Measurements from ENCODE around the gene NUBPL.
"Not testable (repeated sequence)": the region's sequence is repeated elsewhere in the genome, so short reads cannot be mapped to it uniquely, and the experiment has no call there.

Gene NUBPL

DNA sequence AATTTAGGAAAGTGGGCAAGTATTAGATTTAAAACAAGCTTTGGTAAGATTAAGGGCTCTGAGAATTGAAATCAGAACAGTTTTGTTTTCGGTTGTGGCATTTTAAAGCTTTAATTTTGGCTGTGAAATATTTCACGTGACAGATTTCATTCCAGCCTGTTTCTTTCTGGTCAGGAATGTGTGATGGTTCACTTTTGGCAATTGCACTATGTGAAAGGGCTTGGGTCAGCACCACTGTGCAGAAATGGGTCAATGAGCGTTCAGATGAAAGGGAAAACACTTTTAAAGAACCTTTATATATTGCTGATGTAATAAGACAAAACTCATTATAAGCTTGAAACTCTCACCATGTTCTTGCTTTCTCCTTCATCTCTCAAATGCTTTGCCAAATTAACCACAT, 17.1 kb downstream of the NUBPL start:
- no peak for DNase-seq (ENCODE audit: low read depth, low spot score)

DNA sequence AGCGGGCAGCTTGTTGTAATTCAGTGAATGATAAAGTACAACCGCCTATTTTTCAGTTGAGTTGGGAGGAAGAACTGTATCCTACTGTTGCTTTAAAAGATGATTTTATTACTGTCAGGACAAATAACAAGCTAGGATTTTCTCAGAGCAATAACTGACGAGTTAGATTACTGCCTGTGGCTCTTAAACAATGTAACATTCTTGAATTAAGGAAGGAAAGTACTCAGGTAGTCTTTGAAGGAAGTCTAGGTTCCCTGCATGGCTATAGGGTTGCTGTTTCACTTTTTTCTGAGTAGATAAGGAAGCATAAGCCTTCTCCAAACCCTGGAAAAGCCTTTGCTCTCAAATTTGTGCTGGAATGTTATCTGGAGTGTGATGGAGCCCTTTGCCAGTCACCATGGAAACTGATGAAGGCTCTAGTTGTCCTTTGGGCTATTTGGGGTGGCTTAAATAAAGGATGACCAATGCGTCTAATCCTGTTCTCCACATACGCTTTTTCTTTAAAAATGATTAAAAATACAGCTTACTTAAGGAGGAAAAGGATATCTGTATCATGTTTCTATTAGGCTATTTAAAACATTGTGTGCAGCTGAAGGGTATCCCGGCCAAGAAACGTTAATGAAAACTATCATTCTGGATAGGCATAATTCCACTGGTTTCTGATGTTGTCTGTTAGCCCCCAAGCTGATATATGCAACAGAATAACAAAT, 17.7 kb downstream of the NUBPL start:
- DNase-seq (ENCODE audit: low read depth, low spot score) = no peak

DNA sequence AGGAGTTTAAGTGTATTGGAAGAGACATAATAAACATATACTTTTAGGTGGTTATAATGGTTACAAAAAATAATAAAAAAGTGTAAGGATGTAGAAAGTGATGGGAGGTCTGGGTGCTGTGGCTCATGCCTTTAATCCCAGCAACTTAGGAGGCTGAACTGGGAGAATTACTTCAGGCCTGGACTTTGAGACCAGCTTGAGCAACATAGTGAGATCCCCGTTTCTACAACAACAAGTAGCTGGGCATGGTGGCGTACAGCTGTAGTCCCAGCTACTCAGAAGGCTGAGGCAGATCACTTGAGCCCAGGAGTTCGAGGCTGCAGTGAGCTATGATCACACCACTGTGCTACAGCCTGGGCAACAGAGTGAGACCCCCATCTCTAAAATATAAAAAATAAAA, 19.0 kb downstream of the NUBPL start:
- DNase-seq (ENCODE audit: low read depth, low spot score) = no peak

DNA sequence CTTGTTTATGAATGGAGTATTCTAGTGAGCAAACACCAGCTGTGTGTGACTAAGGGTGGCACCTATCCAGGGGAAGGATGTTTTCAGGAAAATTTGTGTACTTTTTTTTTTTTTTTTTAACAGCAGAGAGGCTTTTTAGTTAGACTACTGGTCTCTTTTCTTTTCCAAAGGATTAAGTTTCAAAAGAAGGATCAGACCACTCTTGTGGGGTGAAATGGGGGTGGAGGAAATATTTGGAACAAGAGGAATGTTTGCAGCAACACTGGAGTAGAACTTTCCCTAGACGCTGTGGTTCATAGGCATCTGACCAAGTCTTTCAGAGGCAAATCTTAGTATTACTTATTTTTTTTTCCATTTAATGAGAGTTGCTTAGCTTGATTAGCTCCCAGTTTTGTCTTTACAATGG, 21.1 kb downstream of the NUBPL start:
- DNase-seq (ENCODE audit: low read depth, low spot score) = no peak

DNA sequence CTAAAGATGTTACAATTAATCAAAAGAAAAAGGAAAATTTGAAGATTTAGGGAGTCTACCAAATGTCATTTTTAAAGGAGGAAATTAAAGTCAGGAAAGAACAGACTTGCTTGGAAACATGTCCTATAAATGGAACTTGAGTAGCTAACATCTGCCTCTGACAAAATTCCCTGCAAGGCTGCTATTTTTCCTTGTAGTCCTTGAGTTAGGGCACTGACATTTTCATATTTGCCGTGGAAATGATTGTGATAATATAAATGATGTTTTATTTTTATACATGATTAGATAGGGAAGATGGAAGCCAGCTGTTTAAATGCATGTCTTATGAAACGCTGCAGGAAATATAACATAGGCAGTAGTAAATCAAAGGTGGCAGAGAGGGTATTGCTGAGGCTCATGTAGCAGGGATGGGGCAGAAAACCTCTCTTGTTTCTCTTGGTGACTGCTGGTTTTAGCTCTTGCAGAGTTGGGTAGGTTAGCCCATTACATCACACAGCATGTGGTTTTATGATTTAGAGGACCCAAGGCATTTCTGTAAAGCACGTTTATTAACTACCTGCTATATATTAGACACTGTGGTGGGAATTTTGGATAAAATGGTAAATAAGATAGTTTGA, 21.7 kb downstream of the NUBPL start:
- no peak for DNase-seq (ENCODE audit: low read depth, low spot score)

DNA sequence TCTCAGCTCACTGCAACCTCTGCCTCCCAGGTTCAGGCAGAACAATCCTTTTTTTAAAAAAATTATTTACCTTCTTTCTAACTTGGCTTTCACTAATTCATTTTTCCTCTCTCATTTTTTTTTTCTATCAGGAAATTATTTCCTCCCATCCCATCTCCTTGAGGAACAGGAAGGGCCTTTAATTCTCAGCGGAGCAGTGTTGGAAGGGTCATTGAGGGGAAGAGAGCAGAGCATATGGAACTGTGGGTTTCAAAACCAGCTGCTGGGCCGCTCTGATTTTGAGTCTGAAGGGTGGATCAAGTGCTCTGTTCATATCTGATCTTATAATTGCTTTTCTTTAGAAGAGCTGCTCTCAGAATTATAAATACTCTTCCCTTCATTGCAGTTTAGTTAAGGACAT, 29.0 kb downstream of the NUBPL start:
- DNase-seq (ENCODE audit: low read depth, low spot score) = no peak

DNA sequence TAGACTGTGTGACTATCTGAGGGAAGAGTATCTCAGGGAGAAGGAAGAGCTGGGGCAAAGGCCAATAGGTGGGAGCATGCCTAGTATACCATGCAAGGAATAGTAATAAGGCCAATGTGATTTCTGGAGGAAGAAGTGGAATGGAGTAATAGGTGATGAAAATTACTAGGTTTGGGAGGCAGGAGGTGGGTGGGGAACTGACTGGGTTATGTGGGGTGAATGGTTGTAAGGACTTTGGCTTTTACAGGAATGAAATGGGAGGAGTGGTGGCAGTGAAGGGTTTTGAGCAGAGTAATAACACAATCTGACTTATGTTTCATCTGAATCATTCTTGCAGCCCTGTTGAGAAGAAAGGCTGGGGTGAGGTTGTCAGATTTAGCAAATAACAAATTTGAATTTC, 30.9 kb downstream of the NUBPL start:
- DNase-seq (ENCODE audit: low read depth, low spot score) = no peak

DNA sequence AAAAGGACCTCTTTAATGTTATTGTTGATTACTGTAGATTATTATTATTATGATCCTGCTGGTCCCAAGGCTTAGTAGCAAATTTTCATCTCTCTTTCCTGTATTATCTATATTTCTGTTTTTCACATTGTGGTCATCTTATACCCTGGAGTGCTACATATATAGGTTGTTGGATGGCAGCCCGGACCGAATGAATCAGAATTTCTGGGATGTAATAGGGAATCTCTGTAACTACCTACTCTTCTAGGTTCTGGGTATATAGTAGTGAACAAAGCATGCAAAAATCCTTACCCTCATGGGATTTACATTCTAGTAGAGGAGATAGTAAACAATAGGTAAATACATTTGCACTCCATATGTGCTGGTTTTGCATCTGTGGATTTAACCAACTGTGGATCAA, 31.4 kb downstream of the NUBPL start:
- no peak for DNase-seq (ENCODE audit: low read depth, low spot score)

DNA sequence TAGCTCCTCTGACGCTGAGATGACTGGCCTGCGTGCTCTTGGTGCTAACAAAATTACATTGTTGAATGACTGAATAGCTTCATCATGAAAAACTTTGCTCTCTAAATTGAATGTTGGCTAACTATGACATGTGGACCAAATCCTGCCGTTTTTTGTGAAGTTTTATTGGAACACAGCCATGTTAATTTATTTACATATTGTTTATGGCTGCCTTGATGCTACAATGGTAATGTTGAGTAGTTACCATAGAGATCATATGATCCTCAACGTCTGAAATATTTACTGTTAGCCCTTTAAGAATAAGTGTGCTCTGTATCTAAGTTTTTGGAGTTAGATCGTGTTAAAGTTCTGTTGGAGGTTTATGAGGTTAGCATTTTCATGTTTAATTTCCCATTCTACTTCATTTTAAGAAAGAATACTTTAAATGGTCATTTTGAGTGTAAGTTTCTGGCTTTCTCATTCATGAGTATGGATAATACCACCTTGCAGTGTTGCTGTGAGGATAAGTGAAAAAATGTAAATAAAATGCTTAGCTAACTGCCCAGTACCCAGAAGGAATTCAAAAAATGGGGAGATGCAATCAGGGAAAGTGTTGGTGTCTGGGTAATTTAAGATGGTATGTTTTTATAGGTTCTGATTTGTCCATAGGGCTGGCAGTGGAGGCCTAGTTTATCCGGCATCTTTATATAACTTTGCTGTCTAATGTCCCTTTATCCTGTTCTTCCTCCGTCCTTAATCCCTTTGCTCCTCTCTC, 35.3 kb downstream of the NUBPL start:
- no peak for DNase-seq (ENCODE audit: low read depth, low spot score)

DNA sequence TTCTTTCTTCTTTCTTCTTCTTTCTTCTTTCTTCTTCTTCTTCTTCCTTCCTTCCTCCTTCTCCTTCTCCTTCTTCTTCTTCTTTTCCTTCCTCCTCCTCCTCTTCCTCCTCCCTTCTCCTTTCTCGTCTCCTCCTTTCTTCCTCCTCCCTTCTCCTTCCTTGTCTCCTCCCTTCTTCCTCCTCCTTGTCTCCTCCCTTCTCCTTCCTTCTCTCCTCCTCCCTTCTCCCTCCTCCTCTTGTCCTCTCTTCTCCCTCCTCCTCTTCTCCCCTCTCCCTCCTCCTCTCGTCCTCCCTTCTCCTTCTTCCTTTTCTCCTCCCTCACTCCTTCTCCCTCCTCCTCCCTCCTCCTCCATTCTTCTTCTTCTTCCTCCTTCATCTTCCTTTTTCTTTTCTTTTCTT, 44.5 kb downstream of the NUBPL start:
- no peak for DNase-seq (ENCODE audit: low read depth, low spot score)

DNA sequence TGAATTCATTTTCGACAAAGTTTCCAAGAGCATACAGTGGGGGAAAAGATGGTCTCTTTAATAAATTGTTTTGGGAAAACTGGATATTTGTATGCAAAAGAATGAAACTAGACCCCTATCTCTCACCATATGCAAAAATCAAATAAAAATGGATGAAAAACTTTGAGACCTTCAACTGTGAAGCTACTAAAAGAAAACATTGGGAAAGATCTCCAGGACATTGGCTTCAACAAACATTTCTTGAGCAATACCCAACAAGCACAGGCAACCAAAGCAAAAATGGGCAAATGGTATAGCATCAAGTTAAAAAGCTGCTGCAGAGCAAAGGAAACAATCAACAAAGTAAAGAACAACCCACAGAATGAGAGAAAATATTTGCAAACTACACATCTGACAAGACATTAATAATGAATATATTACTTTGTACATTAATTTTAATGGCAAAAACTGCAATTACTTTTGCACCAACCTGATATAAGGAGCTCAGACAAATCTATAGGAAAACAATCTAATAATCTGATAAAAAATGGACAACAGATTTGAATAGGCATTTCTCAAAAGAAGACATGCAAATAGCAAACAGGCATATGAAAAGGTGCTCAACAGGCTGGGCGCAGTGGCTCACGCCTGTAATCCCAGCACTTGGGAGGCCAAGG, 50.7 kb downstream of the NUBPL start:
- no peak for DNase-seq (ENCODE audit: low read depth, low spot score)

DNA sequence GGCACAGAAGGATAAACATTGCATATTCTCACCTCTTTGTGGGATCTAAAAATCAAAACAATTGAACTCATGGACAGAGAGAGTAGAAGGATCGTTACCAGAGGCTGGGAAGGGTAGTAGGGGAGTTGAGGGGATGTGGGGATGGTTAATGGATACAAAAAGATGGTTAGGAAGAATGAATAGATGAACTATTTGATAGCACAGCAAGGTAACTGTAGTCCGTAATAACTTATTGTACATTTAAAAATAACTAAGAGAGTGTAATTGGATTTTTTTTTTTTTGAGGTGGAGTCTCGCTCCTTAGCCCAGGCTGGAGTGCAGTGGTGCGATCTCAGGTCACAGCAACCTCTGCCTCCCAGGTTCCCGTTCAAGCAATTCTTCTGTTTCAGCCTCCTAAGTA, 52.0 kb downstream of the NUBPL start:
- DNase-seq (ENCODE audit: low read depth, low spot score) = no peak

DNA sequence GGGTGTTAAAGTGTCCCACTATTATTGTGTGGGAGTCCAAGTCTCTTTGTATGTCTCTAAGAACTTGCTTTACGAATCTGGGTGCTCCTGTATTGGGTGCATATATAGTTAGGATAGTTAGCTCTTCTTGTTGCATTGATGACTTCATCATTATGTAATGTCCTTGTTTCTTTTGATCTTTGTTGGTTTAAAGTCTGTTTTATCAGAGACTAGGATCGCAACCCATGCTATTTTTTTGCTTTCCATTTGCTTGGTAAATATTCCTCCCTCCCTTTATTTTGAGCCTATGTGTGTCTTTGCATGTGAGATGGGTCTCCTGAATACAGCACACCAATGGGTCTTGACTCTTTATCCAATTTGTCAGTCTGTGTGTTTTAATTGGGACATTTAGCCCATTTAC, 57.7 kb downstream of the NUBPL start:
- DNase-seq (ENCODE audit: low read depth, low spot score) = not testable (repeated sequence)

DNA sequence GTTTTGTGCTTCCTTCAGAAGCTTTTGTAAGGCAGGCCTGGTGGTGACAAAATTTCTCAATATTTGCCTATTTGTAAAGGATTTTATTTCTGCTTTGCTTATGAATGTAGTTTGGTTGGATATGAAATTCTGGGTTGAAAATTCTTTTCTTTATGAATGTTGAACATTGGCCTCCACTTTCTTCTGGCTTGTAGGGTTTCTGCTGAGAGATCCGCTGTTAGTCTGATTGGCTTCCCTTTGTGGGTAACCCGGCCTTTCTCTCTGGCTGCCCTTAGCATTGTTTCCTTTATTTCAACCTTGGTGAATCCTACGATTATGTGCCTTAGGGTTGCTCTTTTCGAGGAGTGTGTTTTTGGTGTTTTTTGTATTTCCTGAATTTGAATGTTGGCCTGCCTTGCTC, 58.2 kb downstream of the NUBPL start:
- DNase-seq (ENCODE audit: low read depth, low spot score) = no peak

DNA sequence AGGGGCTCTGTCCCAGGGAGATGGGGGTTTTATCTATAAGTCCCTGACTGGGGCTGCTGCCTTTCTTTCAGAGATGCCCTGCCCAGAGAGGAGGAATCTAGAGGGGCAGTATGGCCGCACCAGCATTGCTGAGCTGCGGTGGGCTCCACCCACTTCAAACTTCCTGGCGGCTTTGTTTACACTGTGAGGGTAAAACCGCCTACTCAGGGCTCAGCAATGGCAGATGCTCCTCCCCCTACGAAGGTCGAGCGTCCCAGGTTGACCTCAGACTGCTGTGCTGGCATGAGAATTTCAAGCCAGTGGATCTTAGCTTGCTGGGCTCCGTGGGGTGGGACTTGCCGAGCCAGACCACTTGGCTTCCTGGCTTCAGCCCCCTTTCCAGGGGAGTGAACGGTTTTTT, 59.7 kb downstream of the NUBPL start:
- DNase-seq (ENCODE audit: low read depth, low spot score) = peak; percentile 78

DNA sequence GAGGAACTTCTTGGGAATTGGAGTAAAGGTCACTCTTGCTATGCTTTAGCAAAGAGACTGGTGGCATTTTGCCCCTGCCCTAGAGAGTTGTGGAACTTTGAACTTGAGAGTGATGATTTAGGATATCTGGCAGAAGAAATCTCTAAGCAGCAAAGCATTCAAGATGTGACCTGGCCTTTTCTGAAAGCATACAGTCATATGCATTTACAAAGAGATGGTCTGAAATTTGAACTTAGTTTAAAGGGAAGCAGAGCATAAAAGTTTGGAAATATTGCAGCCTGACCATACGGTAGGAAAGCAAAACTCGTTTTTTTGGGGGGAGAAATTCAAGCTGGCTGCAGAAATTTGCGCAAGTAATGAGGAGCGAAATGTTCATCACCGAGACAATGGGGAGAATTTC, 60.9 kb downstream of the NUBPL start:
- DNase-seq (ENCODE audit: low read depth, low spot score) = no peak

DNA sequence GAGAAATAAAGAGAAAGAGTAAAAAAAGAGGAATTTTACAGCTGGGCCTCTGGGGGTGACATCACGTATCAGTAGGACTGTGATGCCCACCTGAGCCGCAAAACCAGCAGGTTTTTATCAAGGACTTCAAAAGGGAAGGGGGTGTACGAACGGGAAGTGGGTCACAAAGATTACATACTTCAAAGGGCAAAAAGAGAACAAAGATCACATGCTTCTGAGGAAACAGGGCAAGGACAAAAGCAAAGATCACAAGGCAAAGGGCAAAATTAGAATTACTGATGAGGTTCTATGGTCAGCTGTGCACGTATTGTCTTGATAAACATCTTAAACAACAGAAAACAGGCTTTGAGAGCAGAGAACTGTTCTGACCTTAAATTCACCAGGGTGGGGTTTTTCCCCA, 91.7 kb downstream of the NUBPL start:
- not testable (repeated sequence) for DNase-seq (ENCODE audit: low read depth, low spot score)

DNA sequence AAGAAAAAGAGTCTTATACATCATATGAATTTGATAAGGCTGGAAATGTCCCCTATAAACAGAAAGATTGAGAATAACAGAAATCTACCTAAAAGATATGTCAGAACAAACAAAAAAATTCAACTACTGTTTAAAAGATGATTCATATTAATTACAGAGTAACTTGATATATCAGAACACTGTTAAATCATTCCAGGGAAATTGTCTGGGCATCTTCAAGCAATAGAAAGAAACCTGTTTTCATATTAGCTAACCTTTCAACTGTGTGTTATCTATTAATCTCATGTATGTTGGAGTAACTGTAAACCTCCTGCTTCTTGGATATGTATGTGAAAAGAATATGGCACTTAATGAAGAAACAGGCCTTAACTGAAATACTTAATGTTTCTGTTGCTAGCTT, 96.7 kb downstream of the NUBPL start:
- no peak for DNase-seq (ENCODE audit: low read depth, low spot score)

DNA sequence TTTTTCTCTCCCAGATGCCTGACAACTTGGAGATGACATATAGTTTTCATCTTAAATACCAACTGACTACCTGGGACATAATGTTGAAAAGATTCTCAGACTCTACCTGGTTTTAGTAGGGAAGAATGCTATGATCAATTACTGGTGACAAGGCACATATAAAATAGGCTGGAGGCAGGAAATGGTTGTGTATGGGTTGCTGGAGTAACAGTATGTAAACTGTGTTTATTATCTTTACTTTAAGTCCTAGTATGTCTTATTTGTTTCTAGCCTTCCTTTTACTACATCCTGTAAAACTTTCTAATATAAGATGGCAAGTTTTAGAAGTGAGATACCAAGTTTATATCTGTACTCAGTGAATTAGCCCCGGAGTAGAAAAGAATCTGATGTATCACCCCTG, 98.1 kb downstream of the NUBPL start:
- no peak for DNase-seq (ENCODE audit: low read depth, low spot score)

DNA sequence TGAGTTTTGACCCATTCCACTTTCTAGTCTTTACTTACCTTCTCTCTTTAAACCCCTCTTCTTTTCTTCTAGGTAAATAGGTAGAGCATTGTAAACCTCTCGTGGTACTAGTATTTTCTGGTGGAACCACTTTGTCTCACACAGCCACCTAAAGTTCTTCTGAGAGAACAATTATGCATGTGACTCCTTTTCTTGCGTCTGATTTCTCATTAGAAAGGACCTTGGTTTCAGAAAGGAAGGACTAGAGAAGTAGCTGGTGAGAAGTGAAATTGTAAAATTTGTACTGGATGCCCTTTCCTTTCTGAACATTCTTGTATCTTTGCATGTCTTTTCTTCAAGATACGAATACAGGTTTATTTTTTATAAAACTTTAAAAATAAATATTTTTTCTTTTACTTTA, 99.0 kb downstream of the NUBPL start:
- DNase-seq (ENCODE audit: low read depth, low spot score) = no peak

DNA sequence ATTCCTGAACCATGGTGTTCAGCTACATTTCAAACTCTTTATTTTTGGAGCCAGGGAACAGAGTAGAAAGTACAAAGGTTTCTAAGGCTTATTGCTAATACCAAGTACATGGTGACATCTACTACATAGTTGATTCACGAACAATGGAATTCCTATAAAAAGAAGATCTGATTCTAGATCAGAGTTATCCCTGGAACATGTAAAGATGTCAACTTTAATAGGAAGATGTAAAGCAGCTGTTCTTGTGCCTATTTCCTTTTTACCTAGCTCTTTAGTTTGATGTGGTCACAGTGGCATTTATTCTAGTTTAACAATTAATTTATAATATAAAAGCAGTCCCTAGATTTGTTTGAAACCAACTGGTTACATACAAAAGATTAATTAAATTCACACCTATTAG, 99.5 kb downstream of the NUBPL start:
- no peak for DNase-seq (ENCODE audit: low read depth, low spot score)

DNA sequence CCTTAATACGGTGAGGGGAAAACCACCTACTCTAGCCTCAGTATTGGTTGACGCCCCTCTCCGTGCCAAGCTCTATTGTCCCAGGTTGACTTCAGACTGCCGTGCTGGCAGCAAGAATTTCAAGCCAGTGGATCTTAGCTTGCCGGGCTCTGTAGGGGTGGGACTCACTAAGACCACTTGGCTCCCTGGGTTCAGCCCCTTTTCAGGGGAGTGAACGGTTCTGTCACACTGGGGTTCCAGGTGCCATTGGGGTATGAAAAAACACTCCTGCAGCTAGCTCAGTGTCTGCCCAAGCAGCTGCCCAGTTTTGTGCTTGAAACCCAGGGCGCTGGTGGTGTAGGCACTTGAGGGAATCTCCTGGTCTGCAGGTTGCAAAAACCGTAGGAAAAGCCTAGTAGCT, 107.1 kb downstream of the NUBPL start:
- no peak for DNase-seq (ENCODE audit: low read depth, low spot score)

DNA sequence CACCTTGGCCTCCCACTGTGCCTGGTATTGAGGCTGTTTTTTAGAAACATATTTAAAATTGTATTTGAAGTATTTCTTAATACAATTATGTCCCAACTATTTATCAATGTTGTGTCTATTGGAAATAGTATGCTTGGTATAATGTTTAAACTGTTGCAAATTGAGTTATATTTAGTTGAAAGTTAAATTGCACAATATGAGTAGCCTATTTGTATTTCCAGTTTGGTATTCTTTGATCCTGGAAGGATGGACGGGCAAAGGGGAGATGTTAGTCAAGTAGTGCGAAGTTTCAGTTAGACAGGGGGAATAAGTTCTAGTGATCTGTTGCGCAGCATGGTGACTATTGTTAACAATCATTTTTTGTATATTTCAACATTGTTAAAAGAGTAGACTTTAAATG, 111.5 kb downstream of the NUBPL start:
- DNase-seq (ENCODE audit: low read depth, low spot score) = no peak
